ENCODE measurements around the gene PROM1. TPM values are rescaled to one million over a fixed set of nuclear protein-coding genes. Genes with fewer than 3 reads are reported as not detected.
A peak's percentile ranks its signal among the peaks of the same experiment; 100 is the strongest.

Gene PROM1
- total and polyA plus RNA-seq, 2 of the 13 experiments (the other 11 are each of a cell fraction or from before 2014, with no cell fraction given) = 3.9 to 16.4 TPM

DNA sequence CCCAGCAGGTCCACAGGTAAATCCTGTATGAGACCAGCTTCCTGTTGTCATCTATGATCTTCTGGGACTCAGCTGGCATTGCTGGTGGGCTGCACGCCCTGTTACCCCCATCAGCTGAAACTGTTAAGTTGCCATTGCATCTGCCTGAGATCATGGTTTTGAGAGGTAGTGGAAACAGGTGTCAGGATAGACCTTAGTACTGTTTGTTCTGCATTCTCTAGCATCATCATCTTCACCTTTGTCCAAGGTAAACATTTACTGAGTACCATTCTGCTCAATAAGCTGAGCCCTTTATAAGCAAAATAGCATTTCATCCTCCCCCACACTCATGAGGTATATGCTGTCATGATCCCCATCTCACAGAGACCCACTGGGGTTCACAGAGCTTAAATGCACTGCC lies 42.9 kb upstream of the PROM1 start (continued):
- TF ChIP-seq SMYD3 (CRISPR knock-in tag; IDR thresholded peaks at IDR 0.05) (no peak), ZNF441 (CRISPR knock-in tag; IDR thresholded peaks at IDR 0.05; ENCODE audit: borderline replicate concordance) (no peak), RAD51 (IDR thresholded peaks at IDR 0.05; ENCODE audit: borderline replicate concordance) (no peak), ZNF136 (CRISPR knock-in tag; IDR thresholded peaks at IDR 0.05; ENCODE audit: low read depth) (no peak), SMAD9 (CRISPR knock-in tag; IDR thresholded peaks at IDR 0.05) (no peak), FOXM1 (CRISPR knock-in tag; IDR thresholded peaks at IDR 0.05) (no peak), TBX2 (CRISPR knock-in tag; IDR thresholded peaks at IDR 0.05; ENCODE audit: borderline replicate concordance) (peak; percentile 55; the same call in 1 of the 2 replicates), EHMT2 (IDR thresholded peaks at IDR 0.05; ENCODE audit: borderline replicate concordance, low read depth, low read length) (no peak), TAF15 (IDR thresholded peaks at IDR 0.05; ENCODE audit: low read depth, low read length, poor library complexity, severe bottlenecking) (no peak), ZFY (CRISPR knock-in tag; IDR thresholded peaks at IDR 0.05) (no peak)
- TF ChIP-seq, protein P1, sequence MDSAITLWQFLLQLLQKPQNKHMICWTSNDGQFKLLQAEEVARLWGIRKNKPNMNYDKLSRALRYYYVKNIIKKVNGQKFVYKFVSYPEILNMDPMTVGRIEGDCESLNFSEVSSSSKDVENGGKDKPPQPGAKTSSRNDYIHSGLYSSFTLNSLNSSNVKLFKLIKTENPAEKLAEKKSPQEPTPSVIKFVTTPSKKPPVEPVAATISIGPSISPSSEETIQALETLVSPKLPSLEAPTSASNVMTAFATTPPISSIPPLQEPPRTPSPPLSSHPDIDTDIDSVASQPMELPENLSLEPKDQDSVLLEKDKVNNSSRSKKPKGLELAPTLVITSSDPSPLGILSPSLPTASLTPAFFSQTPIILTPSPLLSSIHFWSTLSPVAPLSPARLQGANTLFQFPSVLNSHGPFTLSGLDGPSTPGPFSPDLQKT (CRISPR knock-in tag; IDR thresholded peaks at IDR 0.05; ENCODE audit: borderline replicate concordance) = no peak
- TF ChIP-seq, protein P2, sequence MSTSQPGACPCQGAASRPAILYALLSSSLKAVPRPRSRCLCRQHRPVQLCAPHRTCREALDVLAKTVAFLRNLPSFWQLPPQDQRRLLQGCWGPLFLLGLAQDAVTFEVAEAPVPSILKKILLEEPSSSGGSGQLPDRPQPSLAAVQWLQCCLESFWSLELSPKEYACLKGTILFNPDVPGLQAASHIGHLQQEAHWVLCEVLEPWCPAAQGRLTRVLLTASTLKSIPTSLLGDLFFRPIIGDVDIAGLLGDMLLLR (CRISPR knock-in tag; IDR thresholded peaks at IDR 0.05) = no peak
- TF ChIP-seq, protein P3, sequence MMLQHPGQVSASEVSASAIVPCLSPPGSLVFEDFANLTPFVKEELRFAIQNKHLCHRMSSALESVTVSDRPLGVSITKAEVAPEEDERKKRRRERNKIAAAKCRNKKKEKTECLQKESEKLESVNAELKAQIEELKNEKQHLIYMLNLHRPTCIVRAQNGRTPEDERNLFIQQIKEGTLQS (CRISPR knock-in tag; IDR thresholded peaks at IDR 0.05) = no peak

Data from HepG2 (cell line).